ENCODE measurements around the gene KLHL10.

The KLHL10 gene

GRCh38 chr17:41896726-41897125, 59.1 kb downstream of the KLHL10 start:
- DNase-seq: no peak

Data from activated CD4-positive, alpha-beta T cell treated with anti-CD3 and anti-CD28 coated beads, Interleukin-2, amount 50 U/mL, for 16 hours (primary cell).